Posterior cingulate gyrus (tissue), 11 donors: ENCODE results near the gene RNF31.
"Not testable (repeated sequence)": the region's sequence is repeated elsewhere in the genome, so short reads cannot be mapped to it uniquely, and the experiment has no call there.

Experiments
- DNase-seq, 10 donors: peaks; one replicate each; pipeline versions ENCODE4 v3.0.0 to v3.0.0-alpha.2; 2020 to 2021; ENCODE audit warnings: mixed read lengths in 3 of 10
- intact Hi-C: fragments of 100-400 bp; cut with DNase I; formaldehyde crosslinking; loops from one replicate; pipeline ENCODE4 v1.15.1; 2023

Gene RNF31

GRCh38 chr14:24194186-24194872 lies 47.0 kb downstream of the RNF31 start:
- no peak for DNase-seq
- intact Hi-C loops = no loop called here

DNA sequence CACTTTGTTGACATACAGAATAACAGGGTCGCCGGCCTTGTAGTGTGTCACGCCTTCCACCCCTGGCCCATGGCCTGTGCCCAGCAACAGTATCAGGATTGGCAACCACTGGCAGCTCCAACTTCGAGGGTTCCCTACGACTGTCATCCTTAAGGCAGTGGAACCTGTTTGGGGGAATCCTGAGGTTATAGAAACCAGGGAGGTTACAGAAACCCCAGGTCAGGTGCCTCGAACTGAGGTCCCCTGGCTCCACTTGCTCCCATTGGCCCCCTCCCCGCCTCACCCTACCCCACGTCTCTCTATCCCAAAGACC lies 47.5 kb downstream of the RNF31 start:
- intact Hi-C loops = no loop called here
- no peak for DNase-seq

GRCh38 chr14:24195186-24196070 lies 48.1 kb downstream of the RNF31 start, which contains the start of gene TM9SF1:
Gene TM9SF1 (minus strand): TSS chr14:24195441. CDS start chr14:24195019, 422 bp downstream.
- DNase-seq = peak; percentile 69 to 98 (median 84)
- intact Hi-C loops = no loop called here

GRCh38 chr14:24196071-24197055 lies 49.1 kb downstream of the RNF31 start:
- intact Hi-C loops = no loop called here
- DNase-seq = no peak

DNA sequence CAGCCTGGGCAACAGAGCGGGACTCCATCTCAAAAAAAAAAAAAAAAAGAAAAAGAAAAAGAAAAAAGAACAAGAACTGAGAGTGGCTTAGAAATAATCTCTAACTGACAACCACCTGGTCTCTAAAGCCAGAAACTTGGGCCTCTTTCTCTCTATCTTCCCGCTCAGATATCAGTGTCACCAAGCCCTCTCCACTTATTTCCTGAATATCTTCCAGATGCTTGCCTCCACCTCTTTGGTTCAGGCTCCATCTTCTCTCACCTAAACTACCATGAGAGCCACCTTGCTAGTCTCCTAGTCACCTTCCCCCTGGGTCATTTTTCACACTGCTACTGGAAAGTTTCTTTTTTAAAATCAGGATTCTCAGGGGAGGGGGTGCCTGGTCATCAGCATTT lies 49.8 kb downstream of the RNF31 start:
- no peak for DNase-seq
- intact Hi-C loops = no loop called here

GRCh38 chr14:24198814-24199524 lies 51.7 kb downstream of the RNF31 start:
- intact Hi-C loops = no loop called here
- DNase-seq = no peak

- DNase-seq, intact Hi-C loops: not testable (repeated sequence)
Measured at GRCh38 chr14:24202538-24202937, 55.2 kb downstream of the RNF31 start.

GRCh38 chr14:24203249-24203886 lies 56.1 kb downstream of the RNF31 start:
- not testable (repeated sequence) for DNase-seq

GRCh38 chr14:24204163-24205146 lies 57.2 kb downstream of the RNF31 start:
- intact Hi-C loops = no loop called here

More at GRCh38 chr14:24203249-24203886, 56.1 kb downstream of the RNF31 start:
- intact Hi-C loops = not testable (repeated sequence)

DNA sequence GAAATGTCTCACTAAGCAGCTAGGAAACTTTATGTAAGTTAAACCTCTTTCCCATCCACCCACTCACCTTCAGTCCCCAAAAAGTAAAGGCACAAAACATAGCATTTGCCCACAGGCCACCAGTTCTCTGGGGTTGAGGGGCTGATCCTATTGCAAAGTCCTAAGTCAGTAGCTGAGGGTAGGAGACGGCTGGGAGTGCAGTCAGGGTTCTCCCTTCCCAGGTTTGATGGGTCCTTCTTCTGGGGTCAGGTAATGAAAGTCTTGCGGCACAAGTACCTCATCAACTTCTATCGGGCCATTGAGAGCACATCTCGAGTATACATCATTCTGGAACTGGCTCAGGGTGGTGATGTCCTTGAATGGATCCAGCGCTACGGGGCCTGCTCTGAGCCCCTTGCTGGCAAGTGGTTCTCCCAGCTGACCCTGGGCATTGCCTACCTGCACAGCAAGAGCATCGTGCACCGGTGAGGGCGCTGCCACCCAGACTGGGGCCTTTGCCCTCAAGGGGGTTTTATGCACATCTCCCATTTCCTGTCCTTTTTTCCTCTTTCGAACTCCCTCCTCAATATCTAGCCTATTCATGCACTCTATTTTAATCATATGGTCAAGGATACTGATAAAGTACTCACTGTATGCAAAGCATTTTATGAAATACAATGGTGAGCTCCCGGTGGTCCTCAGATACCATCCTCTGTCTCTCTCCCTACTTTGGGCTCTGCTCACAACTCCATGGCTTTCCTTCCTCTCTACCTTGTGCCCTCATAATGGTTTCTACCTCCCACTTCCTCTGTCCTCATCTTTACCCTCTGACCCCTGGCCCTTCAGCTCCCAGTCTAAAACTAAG lies 59.2 kb downstream of the RNF31 start:
- intact Hi-C loops = no loop called here
- DNase-seq = no peak

More at GRCh38 chr14:24204163-24205146, 57.2 kb downstream of the RNF31 start:
- DNase-seq = no peak

DNA sequence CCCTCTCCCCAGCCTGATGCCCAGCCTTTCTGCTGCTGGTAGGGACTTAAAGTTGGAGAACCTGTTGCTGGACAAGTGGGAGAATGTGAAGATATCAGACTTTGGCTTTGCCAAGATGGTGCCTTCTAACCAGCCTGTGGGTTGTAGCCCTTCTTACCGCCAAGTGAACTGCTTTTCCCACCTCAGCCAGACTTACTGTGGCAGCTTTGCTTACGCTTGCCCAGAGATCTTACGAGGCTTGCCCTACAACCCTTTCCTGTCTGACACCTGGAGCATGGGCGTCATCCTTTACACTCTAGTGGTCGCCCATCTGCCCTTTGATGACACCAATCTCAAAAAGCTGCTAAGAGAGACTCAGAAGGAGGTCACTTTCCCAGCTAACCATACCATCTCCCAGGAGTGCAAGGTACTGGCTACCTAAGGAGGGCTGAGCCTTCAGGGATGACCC lies 59.8 kb downstream of the RNF31 start:
- intact Hi-C loops = no loop called here
- no peak for DNase-seq

GRCh38 chr14:24207625-24208024 lies 60.3 kb downstream of the RNF31 start:
- no peak for DNase-seq
- intact Hi-C loops = no loop called here
